Measurements from ENCODE around the gene PBX4.

DNA sequence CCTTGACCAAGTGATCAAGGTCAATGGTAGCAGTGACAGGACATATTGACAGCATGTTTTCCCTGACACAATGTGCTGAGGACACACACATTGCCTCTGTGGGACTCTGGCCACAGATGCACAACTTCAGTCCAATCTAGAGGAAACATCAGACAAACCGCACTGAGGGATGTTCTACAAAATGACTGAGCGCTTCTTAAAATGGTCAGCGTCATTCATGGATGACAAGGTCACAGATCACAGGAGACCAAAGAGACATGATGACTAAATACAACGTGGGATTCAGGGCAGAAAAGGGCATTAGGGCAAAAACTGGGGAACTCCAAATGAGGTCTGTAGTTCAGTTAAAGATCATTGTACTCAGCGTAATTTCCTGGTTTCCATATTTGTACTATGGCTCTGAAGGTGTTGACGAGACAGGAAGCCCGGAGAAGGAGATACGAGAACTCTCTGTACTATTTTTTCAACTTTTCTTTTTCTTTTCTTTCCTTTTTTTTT, 20.6 kb downstream of the PBX4 start:
- TF ChIP-seq, protein P1, sequence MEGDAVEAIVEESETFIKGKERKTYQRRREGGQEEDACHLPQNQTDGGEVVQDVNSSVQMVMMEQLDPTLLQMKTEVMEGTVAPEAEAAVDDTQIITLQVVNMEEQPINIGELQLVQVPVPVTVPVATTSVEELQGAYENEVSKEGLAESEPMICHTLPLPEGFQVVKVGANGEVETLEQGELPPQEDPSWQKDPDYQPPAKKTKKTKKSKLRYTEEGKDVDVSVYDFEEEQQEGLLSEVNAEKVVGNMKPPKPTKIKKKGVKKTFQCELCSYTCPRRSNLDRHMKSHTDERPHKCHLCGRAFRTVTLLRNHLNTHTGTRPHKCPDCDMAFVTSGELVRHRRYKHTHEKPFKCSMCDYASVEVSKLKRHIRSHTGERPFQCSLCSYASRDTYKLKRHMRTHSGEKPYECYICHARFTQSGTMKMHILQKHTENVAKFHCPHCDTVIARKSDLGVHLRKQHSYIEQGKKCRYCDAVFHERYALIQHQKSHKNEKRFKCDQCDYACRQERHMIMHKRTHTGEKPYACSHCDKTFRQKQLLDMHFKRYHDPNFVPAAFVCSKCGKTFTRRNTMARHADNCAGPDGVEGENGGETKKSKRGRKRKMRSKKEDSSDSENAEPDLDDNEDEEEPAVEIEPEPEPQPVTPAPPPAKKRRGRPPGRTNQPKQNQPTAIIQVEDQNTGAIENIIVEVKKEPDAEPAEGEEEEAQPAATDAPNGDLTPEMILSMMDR (IDR thresholded peaks at IDR 0.05): no peak
- no peak for TF ChIP-seq POLR2AphosphoS5 (IDR thresholded peaks at IDR 0.05)
- TF ChIP-seq POLR2A (IDR thresholded peaks at IDR 0.05): no peak

Data from stomach (tissue), 4 donors.